GM08714 (cell line): Measurements from ENCODE around the gene SMAGP.

Experiments
- H3K4me3 ChIP-seq: fragments of 200-500 bp; sonication (Bioruptor generic); 2 replicates; pipeline ENCODE4 v1.5.1; 2014; ENCODE audit warnings: mild to moderate bottlenecking, low read length, inconsistent platforms
- ZNF274 ChIP-seq: IDR thresholded peaks from 2 replicates; pipeline ENCODE4 v1.6.1; 2012; ENCODE audit warnings: mild to moderate bottlenecking, low read depth, low read length

Gene SMAGP

GRCh38 chr12:51200156-51200555 lies 70.1 kb downstream of the SMAGP start:
- TF ChIP-seq ZNF274: no peak
- H3K4me3 ChIP-seq: no peak overlapping the region

DNA sequence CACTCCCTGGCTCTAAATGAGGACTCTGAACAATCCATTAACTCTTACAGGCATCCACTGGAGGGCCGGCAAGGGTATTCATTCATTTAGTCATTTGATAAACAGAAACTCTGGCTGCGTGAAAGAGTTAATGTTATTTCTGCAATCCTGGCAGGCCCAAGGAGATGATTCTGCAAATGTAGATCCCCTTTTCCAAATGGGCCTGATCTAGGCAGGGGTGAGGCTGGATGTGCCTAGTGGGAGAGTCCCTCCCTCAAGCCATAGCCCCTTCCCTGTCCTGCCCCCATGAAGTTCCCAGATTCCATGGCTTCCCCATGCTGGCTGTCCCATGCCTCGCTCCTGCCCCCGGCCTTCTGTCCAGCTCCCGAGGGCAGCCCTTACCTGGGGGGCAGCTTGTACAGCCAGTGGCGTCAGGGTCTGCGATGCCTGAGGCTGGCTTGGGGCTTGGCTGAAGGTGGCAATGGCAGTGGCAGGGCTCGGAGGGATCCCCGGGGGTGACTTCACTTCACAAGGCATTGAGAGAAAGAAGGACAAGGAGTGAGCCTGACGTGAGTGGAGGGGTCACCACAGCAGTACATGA lies 70.8 kb downstream of the SMAGP start:
- no peak overlapping the region for H3K4me3 ChIP-seq
- no peak for TF ChIP-seq ZNF274

- no peak for TF ChIP-seq ZNF274
Measured at GRCh38 chr12:51198568-51199365, 71.4 kb downstream of the SMAGP start.

GRCh38 chr12:51197736-51198567 lies 72.3 kb downstream of the SMAGP start:
- no peak for TF ChIP-seq ZNF274
- H3K4me3 ChIP-seq: no peak overlapping the region

More at GRCh38 chr12:51198568-51199365, 71.4 kb downstream of the SMAGP start:
- no peak overlapping the region for H3K4me3 ChIP-seq

GRCh38 chr12:51196547-51196946 lies 73.7 kb downstream of the SMAGP start:
- no peak overlapping the region for H3K4me3 ChIP-seq
- TF ChIP-seq ZNF274: no peak

DNA sequence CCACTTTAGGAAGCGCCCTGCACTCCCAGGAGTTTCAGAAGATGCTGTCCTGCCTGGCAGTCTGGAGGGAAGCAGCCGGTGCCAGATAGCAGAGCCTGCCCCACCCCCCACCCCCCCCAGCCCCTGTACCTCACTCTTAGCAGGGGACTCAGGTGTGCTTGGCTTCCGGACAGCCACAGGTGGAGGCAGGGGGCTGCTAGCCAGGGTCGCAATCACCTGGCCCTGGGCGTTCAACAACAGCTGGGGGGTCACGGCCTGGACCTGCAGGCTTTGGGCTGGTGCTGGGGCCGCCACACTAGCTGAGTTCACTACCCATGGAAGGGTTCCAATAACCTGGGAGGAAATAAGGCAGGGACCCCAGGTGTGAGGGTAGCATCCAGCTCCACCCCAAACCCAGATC lies 74.4 kb downstream of the SMAGP start:
- H3K4me3 ChIP-seq: no peak overlapping the region
- TF ChIP-seq ZNF274: no peak
